Nephron (organoid): ENCODE measurements around the gene SLC6A2.

Source experiments
- H3K27ac Mint-ChIP-seq, 3 experiments: 2 replicates each; pipeline ENCODE4 v1.8.0; 2020; ENCODE audit warnings: mixed read lengths in 3 of 3, mild to moderate bottlenecking in 2 of 3, moderate library complexity in 1 of 3
- H3K27me3 Mint-ChIP-seq: 2 replicates; pipeline ENCODE4 v1.8.0; 2021; ENCODE audit warnings: low read depth, mild to moderate bottlenecking, moderate library complexity, mixed read lengths
- H3K36me3 Mint-ChIP-seq: 2 replicates; pipeline ENCODE4 v1.8.0; 2020; ENCODE audit warnings: low read depth, mixed read lengths
- H3K4me1 Mint-ChIP-seq: 2 replicates; pipeline ENCODE4 v1.8.0; 2020; ENCODE audit warnings: mixed read lengths
- H3K4me3 Mint-ChIP-seq, 3 experiments: 2 replicates each; pipeline ENCODE4 v1.8.0; 2020; ENCODE audit warnings: mild to moderate bottlenecking in 3 of 3, mixed read lengths in 3 of 3, moderate library complexity in 2 of 3
- H3K9me3 Mint-ChIP-seq: 2 replicates; pipeline ENCODE4 v1.8.0; 2020; ENCODE audit warnings: mixed read lengths
- TF ChIP-seq, protein P1 (sequence below), 3 experiments: fragments of 200-600 bp; sonication (generic); IDR thresholded peaks; one replicate each; pipeline ENCODE4 v1.5.0; 2021; ENCODE audit warnings: antibody characterized with exemption in 3 of 3; ENCODE audit not compliant: unreplicated experiment in 3 of 3

SLC6A2 gene

GRCh38 chr16:55660828-55661227 is 5.0 kb downstream of the SLC6A2 start:
- Mint-ChIP-seq H3K4me3 (no peak overlapping the region), H3K27me3 (peaks cover 67% of the 10 kb centered on the region), H3K4me1 (peaks cover 34% of the 10 kb centered on the region), H3K27ac (peak overlapping the region in 1 of 3 experiments; percentile 27), H3K36me3 (no peaks in the 10 kb centered on the region), H3K9me3 (no peaks in the 10 kb centered on the region)
- TF ChIP-seq, protein P1, sequence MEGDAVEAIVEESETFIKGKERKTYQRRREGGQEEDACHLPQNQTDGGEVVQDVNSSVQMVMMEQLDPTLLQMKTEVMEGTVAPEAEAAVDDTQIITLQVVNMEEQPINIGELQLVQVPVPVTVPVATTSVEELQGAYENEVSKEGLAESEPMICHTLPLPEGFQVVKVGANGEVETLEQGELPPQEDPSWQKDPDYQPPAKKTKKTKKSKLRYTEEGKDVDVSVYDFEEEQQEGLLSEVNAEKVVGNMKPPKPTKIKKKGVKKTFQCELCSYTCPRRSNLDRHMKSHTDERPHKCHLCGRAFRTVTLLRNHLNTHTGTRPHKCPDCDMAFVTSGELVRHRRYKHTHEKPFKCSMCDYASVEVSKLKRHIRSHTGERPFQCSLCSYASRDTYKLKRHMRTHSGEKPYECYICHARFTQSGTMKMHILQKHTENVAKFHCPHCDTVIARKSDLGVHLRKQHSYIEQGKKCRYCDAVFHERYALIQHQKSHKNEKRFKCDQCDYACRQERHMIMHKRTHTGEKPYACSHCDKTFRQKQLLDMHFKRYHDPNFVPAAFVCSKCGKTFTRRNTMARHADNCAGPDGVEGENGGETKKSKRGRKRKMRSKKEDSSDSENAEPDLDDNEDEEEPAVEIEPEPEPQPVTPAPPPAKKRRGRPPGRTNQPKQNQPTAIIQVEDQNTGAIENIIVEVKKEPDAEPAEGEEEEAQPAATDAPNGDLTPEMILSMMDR (IDR thresholded peaks at IDR 0.05; ENCODE audit: unreplicated experiment in 3 of 3): no peak

DNA sequence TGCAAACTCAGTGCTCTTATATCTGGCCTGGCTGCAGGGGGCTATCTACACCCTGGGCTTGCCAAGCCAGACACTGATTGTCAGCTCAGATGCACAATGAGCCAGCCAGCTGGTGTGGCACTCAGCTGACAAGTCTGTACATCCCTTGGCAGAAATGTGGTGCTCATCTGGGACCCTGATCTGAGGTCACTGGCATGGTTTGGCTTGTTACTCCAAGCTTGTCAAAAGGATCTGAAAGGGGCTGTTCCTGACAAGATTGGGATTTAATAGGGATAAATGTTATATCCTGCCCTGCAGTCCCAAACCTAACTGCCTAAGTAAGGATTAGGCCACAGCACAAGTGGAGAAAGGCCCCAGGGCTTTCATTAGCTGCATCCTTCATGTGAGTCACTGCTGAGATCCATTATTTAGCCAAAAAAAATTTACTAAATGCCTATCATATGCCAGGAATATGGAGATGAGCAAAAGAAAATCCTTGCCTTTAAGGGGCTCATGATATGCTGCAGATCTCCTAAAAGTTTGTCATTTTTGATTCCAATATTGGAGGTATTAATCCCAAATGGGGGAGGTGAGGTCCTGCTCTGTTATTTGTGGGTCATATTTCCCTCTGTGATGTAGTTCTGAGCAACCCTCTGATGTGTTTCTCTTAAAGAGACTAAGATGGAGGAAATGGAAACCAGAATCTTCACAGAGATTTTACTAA is 6.3 kb downstream of the SLC6A2 start:
- TF ChIP-seq, protein P1 (IDR thresholded peaks at IDR 0.05; ENCODE audit: unreplicated experiment in 3 of 3): no peak
- H3K9me3 Mint-ChIP-seq: no peaks in the 10 kb centered on the region
- peak overlapping the region; percentile 39 to 90 (median 87) for H3K27ac Mint-ChIP-seq
- no peak overlapping the region for H3K4me3 Mint-ChIP-seq
- no peaks in the 10 kb centered on the region for H3K36me3 Mint-ChIP-seq
- peaks cover 30% of the 10 kb centered on the region for H3K4me1 Mint-ChIP-seq
- H3K27me3 Mint-ChIP-seq: peaks cover 63% of the 10 kb centered on the region

GRCh38 chr16:55662644-55663031 is 6.8 kb downstream of the SLC6A2 start:
- Mint-ChIP-seq H3K4me1 (peaks cover 29% of the 10 kb centered on the region), H3K27me3 (peaks cover 61% of the 10 kb centered on the region), H3K4me3 (no peak overlapping the region), H3K36me3 (no peaks in the 10 kb centered on the region), H3K27ac (peak overlapping the region; percentile 39 to 90 (median 87)), H3K9me3 (no peaks in the 10 kb centered on the region)
- TF ChIP-seq, protein P1 (IDR thresholded peaks at IDR 0.05; ENCODE audit: unreplicated experiment in 3 of 3): no peak

DNA sequence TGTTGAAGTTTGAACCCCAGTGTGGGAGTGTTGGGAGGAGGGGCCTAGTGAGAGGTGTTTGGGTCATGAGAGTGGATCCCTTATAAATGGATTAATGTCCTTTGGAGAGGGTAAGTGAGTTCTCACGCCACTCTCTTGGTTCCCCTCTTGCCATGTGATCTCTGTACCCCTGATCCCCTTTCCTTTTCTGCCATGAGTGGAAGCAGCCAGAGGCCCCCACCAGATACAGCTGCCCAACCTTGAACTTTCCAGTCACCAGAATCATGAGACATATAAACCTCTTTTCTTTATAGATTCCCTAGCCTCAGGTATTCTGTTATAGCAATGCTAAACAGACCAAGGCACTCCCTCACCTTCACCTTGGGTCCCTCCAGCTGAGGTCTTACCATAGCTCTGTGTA is 7.4 kb downstream of the SLC6A2 start:
- H3K36me3 Mint-ChIP-seq: no peaks in the 10 kb centered on the region
- H3K4me3 Mint-ChIP-seq: no peak overlapping the region
- H3K27me3 Mint-ChIP-seq: peaks cover 56% of the 10 kb centered on the region
- H3K4me1 Mint-ChIP-seq: peaks cover 29% of the 10 kb centered on the region
- H3K9me3 Mint-ChIP-seq: no peaks in the 10 kb centered on the region
- peak overlapping the region in 2 of 3 experiments; percentile 87 to 90 for H3K27ac Mint-ChIP-seq
- TF ChIP-seq, protein P1 (IDR thresholded peaks at IDR 0.05; ENCODE audit: unreplicated experiment in 3 of 3): no peak

GRCh38 chr16:55663765-55664677 is 8.2 kb downstream of the SLC6A2 start:
- TF ChIP-seq, protein P1 (IDR thresholded peaks at IDR 0.05; ENCODE audit: unreplicated experiment in 3 of 3): no peak
- Mint-ChIP-seq H3K27ac (peak overlapping the region in 1 of 3 experiments; percentile 87), H3K36me3 (no peaks in the 10 kb centered on the region), H3K9me3 (no peaks in the 10 kb centered on the region), H3K4me1 (peaks cover 29% of the 10 kb centered on the region), H3K27me3 (peaks cover 48% of the 10 kb centered on the region), H3K4me3 (no peak overlapping the region)
